ENCODE measurements around the gene MTFR1L.

DNA sequence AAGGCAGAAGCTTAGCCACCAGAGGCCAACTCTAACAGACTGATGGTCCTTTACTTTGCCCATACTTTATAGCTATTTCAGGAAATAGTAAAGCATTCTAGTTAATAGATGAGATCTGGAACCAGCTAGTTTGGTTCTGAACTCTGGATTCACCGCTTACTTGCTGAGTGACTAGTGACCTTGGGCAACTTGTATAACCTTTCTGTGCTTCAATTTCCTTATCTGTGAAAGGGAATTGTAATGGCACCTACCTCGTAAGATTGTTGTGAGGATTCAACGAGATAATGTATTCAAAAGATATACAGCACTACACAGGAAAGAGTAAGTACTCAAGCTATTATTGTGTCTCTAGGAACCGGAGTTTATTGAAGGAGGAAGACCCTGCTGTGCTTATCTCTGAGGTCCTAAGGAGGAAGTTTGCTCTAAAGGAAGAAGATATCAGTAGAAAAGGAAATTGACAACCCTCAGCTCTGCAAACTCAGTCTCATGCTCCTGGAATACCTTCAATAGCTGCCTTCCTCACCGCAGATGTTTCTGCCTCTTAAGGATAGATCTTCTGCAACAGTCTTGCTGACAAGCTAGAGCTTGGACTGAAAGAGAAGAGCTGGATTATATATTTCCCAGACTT, 11.9 kb downstream of the MTFR1L start:
- TF ChIP-seq, protein P1, sequence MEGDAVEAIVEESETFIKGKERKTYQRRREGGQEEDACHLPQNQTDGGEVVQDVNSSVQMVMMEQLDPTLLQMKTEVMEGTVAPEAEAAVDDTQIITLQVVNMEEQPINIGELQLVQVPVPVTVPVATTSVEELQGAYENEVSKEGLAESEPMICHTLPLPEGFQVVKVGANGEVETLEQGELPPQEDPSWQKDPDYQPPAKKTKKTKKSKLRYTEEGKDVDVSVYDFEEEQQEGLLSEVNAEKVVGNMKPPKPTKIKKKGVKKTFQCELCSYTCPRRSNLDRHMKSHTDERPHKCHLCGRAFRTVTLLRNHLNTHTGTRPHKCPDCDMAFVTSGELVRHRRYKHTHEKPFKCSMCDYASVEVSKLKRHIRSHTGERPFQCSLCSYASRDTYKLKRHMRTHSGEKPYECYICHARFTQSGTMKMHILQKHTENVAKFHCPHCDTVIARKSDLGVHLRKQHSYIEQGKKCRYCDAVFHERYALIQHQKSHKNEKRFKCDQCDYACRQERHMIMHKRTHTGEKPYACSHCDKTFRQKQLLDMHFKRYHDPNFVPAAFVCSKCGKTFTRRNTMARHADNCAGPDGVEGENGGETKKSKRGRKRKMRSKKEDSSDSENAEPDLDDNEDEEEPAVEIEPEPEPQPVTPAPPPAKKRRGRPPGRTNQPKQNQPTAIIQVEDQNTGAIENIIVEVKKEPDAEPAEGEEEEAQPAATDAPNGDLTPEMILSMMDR (IDR thresholded peaks at IDR 0.05), result no peak
- TF ChIP-seq RAD21 (IDR thresholded peaks at IDR 0.05; ENCODE audit: low read length) (no peak), YY1 (IDR thresholded peaks at IDR 0.05; ENCODE audit: low read depth) (no peak), NRF1 (IDR thresholded peaks at IDR 0.05; ENCODE audit: low read depth, low read length) (no peak)
